ENCODE results near the gene PHACTR1.

- TF ChIP-seq POLR2AphosphoS5 (IDR thresholded peaks at IDR 0.05; ENCODE audit: insufficient read depth in 1 of 2, low read depth in 1 of 2) (no peak), CTCF (IDR thresholded peaks at IDR 0.05) (no peak), POLR2A (IDR thresholded peaks at IDR 0.05) (no peak)
These were observed 99.5 kb downstream of the PHACTR1 start for GRCh38 chr6:12815884-12816600.
